Skeletal muscle tissue (tissue), 4 donors: Measurements from ENCODE around the gene TULP4. TPM values are rescaled to one million over a fixed set of nuclear protein-coding genes. Genes with fewer than 3 reads are reported as not detected.

Source experiments
- H3K27ac ChIP-seq: one replicate; pipeline ENCODE4 v1.7.0; 2013; ENCODE audit warnings: mild to moderate bottlenecking, low read depth, low read length, inconsistent platforms
- H3K27me3 ChIP-seq, 3 donors: one replicate each; pipeline ENCODE4 v1.7.0; 2013; ENCODE audit warnings: low read length in 3 of 3; ENCODE audit not compliant: control insufficient read depth in 3 of 3, insufficient read depth in 3 of 3
- H3K36me3 ChIP-seq, 3 donors: one replicate each; pipeline ENCODE4 v1.7.0; 2013; ENCODE audit warnings: low read length in 3 of 3; ENCODE audit not compliant: control insufficient read depth in 3 of 3, insufficient read depth in 3 of 3
- H3K4me1 ChIP-seq, 3 donors: one replicate each; pipeline ENCODE4 v1.7.0; 2013; ENCODE audit warnings: low read length in 3 of 3, mild to moderate bottlenecking in 3 of 3; ENCODE audit not compliant: control insufficient read depth in 3 of 3, insufficient read depth in 3 of 3
- H3K4me3 ChIP-seq, 3 donors: one replicate each; pipeline ENCODE4 v1.7.0; 2013; ENCODE audit warnings: low read length in 3 of 3
- H3K9ac ChIP-seq, 3 donors: one replicate each; pipeline ENCODE4 v1.7.0; 2013; ENCODE audit warnings: low read length in 3 of 3, mild to moderate bottlenecking in 3 of 3, moderate library complexity in 2 of 3, low read depth in 1 of 3
- H3K9me3 ChIP-seq, 3 donors: one replicate each; pipeline ENCODE4 v1.7.0; 2013; ENCODE audit warnings: low read length in 3 of 3; ENCODE audit not compliant: control insufficient read depth in 3 of 3
- total RNA-seq: library from RNA; depleted of rRNA; stranded (reverse); fragments of >200 nt; gene quantifications from one replicate; pipeline ENCODE4 v1.2.3, GENCODE V29; 2014
- donor health status: Osteomylitis.

Gene TULP4
- total RNA-seq, 1 donor from 2014 or later: 634 TPM

DNA sequence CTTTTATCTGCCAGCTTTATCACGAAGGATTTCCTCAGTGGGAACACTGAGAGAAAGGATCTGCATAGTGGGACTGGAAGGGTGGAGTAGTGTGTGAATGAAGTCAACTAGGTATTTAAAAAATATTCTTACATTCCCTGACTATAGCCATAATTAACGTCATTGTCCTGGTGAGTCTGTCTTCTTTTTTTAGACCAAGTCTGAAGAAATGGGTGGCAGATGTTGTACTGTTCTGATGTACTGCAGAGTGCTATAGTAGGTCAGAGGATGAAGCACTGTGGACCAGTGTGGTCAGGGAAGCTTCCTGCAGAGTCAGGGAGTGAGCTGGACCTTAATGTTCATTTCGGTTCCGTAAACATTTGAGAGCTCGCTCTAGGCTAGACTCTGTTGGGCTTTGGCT lies 11.9 kb downstream of the TULP4 start:
- Histone ChIP-seq H3K9ac (no peak overlapping the region), H3K9me3 (no peaks in the 10 kb centered on the region), H3K27ac (no peak overlapping the region), H3K4me3 (no peak overlapping the region), H3K27me3 (no peaks in the 10 kb centered on the region), H3K4me1 (peaks cover 11 to 20% (median 17%) of the 10 kb centered on the region in 3 donors), H3K36me3 (no peaks in the 10 kb centered on the region)

DNA sequence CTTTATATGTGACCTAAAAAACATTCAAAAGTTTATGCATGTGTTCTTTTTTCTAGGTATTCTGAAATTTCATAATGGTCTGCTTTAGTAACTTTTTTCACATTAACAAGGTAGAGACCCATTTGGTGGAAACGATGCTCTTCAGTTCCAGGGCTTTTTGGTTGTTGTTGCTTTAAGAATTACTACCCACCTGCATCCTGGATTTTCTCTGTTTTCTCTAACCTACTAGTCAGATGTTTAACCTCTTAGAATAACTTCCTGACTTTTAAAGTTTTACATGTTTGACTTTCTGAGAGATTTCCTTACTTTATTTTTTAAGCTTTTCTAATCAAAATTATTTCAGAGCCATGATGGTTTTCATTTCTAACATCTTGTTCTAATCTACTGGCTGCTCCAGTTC lies 14.9 kb downstream of the TULP4 start:
- no peak overlapping the region for H3K4me3 ChIP-seq
- H3K36me3 ChIP-seq: no peaks in the 10 kb centered on the region
- H3K4me1 ChIP-seq: peaks cover 11 to 20% (median 17%) of the 10 kb centered on the region in 3 donors
- H3K27me3 ChIP-seq: no peaks in the 10 kb centered on the region
- no peak overlapping the region for H3K9ac ChIP-seq
- no peak overlapping the region for H3K27ac ChIP-seq
- H3K9me3 ChIP-seq: no peaks in the 10 kb centered on the region

DNA sequence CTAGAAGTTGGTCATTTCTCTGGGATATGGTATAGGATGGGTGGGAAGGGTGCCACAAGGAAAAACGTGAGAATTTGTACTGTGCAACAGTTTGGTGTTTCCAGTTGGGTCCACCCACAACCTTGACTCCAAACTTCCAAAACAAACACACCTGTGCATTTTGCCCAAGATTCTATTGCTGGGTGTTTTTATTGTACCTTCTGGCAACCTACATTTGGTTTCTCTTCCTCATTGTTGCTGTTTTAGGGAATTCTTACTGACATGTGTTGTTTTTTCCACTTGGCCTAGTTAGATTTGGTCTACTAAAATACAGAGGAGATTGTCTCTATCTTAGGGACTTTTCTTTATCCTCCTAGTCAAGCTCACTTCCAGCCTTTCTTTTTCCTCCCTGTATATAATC lies 16.7 kb downstream of the TULP4 start:
- Histone ChIP-seq H3K36me3 (no peaks in the 10 kb centered on the region), H3K9ac (no peak overlapping the region), H3K4me3 (no peak overlapping the region), H3K9me3 (peaks cover 0 to 2% (median 0%) of the 10 kb centered on the region in 3 donors), H3K4me1 (peaks cover 5 to 7% (median 5%) of the 10 kb centered on the region in 3 donors), H3K27me3 (no peaks in the 10 kb centered on the region), H3K27ac (no peak overlapping the region)

DNA sequence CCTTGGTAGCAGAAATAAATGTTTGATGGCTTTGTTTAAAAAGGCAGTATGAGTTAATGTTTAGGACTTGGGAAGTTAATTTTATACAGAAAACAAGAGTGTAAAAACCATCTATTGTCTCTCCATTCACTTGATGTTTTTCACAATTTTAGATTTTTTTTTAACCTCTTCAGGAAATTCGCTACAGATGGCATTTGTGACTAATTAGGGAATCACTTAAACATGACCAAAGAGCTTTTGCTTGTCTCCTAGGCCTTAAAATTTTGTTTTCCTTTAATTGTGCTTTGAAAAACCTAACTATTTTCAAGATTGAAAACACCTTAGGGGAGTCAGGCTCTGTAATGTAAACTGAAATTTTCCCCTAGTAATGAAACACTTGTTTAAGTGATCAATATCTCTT lies 17.3 kb downstream of the TULP4 start:
- Histone ChIP-seq H3K36me3 (no peaks in the 10 kb centered on the region), H3K4me1 (peaks cover 0 to under 1% (median 0%) of the 10 kb centered on the region in 3 donors), H3K9me3 (peaks cover 0 to 2% (median 0%) of the 10 kb centered on the region in 3 donors), H3K9ac (no peak overlapping the region), H3K4me3 (no peak overlapping the region), H3K27ac (no peak overlapping the region), H3K27me3 (no peaks in the 10 kb centered on the region)

DNA sequence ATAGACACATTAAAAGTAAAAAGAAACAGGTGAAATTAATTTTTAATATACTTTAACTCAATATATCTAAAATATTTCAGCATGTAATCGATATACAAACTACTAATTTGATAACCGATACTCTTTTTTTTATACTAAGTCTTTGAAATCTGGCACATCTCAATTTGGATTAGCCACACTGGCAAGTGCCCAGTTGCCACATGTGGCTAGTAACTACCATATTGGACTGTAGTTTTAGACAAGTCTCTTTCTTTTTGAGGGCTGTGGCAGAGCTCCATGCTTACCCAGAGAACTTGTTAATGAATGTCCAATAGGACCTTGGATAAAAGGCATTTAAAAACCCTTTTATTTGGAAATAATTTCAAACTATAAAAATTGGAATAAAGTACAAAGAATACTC lies 17.8 kb downstream of the TULP4 start:
- no peak overlapping the region for H3K4me3 ChIP-seq
- no peaks in the 10 kb centered on the region for H3K36me3 ChIP-seq
- H3K9me3 ChIP-seq: peaks cover 0 to 2% (median 0%) of the 10 kb centered on the region in 3 donors
- no peaks in the 10 kb centered on the region for H3K27me3 ChIP-seq
- no peaks in the 10 kb centered on the region for H3K4me1 ChIP-seq
- no peak overlapping the region for H3K27ac ChIP-seq
- H3K9ac ChIP-seq: no peak overlapping the region

DNA sequence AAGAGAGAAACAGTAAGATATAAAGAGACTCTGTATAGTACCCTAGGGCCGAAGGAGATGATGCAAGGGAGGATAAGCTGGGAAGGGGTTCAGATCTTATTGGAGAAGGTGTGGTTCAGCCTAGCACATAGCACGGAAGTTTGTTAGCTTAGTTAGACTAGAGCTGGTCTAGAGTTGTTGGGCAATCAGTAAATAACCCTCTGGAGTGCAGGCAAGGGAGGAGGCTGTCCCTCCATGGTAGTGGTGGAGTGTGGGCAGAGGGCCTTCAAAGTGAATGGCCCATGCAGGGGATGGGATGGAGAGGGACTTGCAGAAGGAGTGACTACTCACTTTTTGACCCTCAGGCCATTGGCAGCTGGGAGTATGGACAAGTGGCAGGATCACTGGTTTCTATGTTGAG lies 20.0 kb downstream of the TULP4 start:
- H3K4me3 ChIP-seq: no peak overlapping the region
- no peak overlapping the region for H3K9ac ChIP-seq
- no peak overlapping the region for H3K27ac ChIP-seq
- no peaks in the 10 kb centered on the region for H3K27me3 ChIP-seq
- H3K4me1 ChIP-seq: peaks cover 0 to 1% (median 0%) of the 10 kb centered on the region in 3 donors
- H3K9me3 ChIP-seq: peaks cover 0 to 2% (median 0%) of the 10 kb centered on the region in 3 donors
- H3K36me3 ChIP-seq: no peaks in the 10 kb centered on the region

DNA sequence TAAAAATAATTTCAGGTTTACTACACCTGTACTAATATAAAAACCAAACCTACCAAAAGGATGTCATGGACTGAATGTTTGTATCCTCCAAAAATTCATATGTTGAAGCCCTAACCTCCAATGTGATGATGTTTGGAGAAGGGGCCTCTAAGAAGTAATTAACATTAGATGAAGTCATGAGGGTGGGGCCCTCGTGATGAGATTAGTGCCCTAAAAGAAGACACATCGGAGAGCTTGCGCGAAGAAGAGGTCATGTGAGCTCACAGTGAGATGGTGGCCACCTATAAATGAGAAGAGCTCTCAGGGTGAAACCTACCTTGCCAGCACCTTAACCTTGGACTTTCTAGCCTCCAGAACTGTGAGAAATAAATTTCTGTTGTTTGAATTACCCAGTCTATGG lies 20.8 kb downstream of the TULP4 start:
- H3K27ac ChIP-seq: no peak overlapping the region
- peaks cover 0 to 2% (median 0%) of the 10 kb centered on the region in 3 donors for H3K9me3 ChIP-seq
- no peaks in the 10 kb centered on the region for H3K27me3 ChIP-seq
- peaks cover 2 to 8% (median 7%) of the 10 kb centered on the region in 3 donors for H3K4me1 ChIP-seq
- H3K4me3 ChIP-seq: no peak overlapping the region
- H3K9ac ChIP-seq: no peak overlapping the region
- H3K36me3 ChIP-seq: no peaks in the 10 kb centered on the region

DNA sequence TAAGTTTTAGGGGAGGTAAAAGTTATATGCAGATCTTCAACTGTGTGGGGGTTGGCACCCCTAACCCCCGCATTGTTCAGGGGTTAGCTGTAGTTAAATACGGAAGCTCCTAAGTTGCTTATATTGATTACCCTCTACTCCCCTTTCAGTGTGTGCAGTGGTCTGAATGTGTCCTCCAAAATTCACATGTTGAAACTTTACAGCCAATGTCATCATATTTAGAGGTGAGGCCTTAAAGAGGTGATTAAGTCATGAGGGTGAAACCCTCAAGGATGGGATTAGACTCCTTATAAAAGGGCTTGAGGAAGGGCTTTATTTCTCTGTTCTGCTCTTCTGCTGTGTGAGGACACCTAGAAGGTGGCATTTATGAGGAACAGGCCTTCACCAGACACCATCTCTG lies 22.3 kb downstream of the TULP4 start:
- no peak overlapping the region for H3K4me3 ChIP-seq
- H3K36me3 ChIP-seq: no peaks in the 10 kb centered on the region
- H3K9ac ChIP-seq: no peak overlapping the region
- H3K4me1 ChIP-seq: peaks cover 6 to 15% (median 8%) of the 10 kb centered on the region in 3 donors
- no peak overlapping the region for H3K27ac ChIP-seq
- H3K27me3 ChIP-seq: no peaks in the 10 kb centered on the region
- peaks cover 0 to 2% (median 0%) of the 10 kb centered on the region in 3 donors for H3K9me3 ChIP-seq

DNA sequence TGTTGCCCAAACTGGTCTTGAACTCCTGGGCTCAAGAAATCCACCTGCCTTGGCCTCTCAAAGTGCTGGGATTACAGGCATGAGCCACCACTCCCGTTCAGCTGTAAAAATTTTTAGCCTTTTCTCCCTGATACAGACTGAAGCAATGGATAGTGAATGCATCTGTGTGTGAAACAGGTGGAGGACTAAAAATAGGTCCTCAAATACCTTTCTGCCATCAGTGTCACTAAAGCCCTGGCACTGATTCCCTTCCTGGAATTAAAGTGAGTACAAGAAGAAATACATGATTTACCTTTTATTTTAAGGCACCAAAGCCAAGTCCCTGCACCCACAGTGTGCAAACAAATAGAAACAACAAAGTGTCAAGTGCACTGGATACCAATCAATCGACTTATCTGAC lies 25.1 kb downstream of the TULP4 start:
- Histone ChIP-seq H3K27me3 (no peaks in the 10 kb centered on the region), H3K9me3 (peaks cover 0 to 2% (median 0%) of the 10 kb centered on the region in 3 donors), H3K4me3 (no peak overlapping the region), H3K9ac (no peak overlapping the region), H3K36me3 (peaks cover 0 to 3% (median 0%) of the 10 kb centered on the region in 3 donors), H3K4me1 (peaks cover 6 to 15% (median 8%) of the 10 kb centered on the region in 3 donors), H3K27ac (no peak overlapping the region)

DNA sequence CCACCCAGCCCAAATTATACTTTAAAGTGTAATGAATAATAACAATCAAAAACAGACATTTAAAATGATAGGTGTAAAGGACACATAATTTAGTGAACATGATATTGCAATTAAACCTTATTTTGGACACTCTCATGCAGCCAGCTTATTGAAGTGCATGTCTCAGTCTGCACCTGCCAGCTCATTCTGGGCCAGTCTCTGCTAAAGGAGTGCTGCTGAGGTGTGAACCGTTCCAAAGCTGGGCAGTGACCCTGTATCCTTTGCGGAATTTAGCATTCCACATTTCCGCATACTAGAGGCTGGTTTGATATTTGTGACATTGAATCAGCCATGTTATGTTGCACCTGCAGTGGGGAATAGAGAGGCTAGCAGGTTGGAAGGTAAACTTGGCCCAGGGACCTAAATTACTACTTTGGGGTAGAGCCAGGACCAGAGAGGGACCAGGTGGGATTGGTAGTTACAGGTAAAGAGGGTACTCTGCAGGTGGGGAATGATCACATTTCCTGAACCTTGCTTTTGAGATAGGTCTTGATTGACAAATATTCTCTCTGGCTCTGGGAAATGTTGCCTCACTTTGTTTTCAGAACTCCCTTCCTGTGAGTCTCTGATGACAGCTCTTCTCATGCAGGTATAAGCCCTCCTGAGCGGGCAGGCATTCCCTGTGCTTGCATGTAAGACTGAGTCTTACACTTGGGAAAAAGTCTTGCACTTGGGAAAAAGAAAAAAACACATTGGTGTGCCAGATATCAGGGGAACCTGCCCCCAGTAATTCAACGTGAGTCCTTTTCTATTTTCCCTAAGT lies 26.2 kb downstream of the TULP4 start:
- H3K4me1 ChIP-seq: peaks cover 6 to 15% (median 8%) of the 10 kb centered on the region in 3 donors
- H3K4me3 ChIP-seq: no peak overlapping the region
- H3K36me3 ChIP-seq: peaks cover 0 to 3% (median 0%) of the 10 kb centered on the region in 3 donors
- no peaks in the 10 kb centered on the region for H3K9me3 ChIP-seq
- H3K27ac ChIP-seq: no peak overlapping the region
- no peaks in the 10 kb centered on the region for H3K27me3 ChIP-seq
- H3K9ac ChIP-seq: no peak overlapping the region
